Right forelimb (tissue), 1 donor: ENCODE measurements around the gene NANP.
"Not testable (repeated sequence)": the region's sequence is repeated elsewhere in the genome, so short reads cannot be mapped to it uniquely, and the experiment has no call there.

ENCODE experiments used
- DNase-seq: peaks from one replicate; pipeline ENCODE4 v3.0.0-alpha.2; 2018

Gene NANP

GRCh38 chr20:25623736-25624499 lies at the start of gene NANP:
TSS of gene NANP (minus strand) at chr20:25624014. CDS start at chr20:25623948, 66 bp downstream.
- DNase-seq = peak; percentile 96

GRCh38 chr20:25672659-25673235 lies 48.9 kb upstream of the NANP start:
- no peak for DNase-seq

GRCh38 chr20:25669826-25670422 lies 46.1 kb upstream of the NANP start:
- DNase-seq = no peak

GRCh38 chr20:25668446-25668845 lies 44.6 kb upstream of the NANP start:
- no peak for DNase-seq

- no peak for DNase-seq
Observed at GRCh38 chr20:25659999-25660398, 36.2 kb upstream of the NANP start.

GRCh38 chr20:25654487-25654886 lies 30.7 kb upstream of the NANP start:
- DNase-seq = no peak

- not testable (repeated sequence) for DNase-seq
Observed at GRCh38 chr20:25652866-25653265, 29.1 kb upstream of the NANP start.

GRCh38 chr20:25644814-25645213 lies 21.0 kb upstream of the NANP start:
- DNase-seq = no peak

GRCh38 chr20:25643716-25644115 lies 19.9 kb upstream of the NANP start:
- DNase-seq = no peak

GRCh38 chr20:25637247-25637646 lies 13.4 kb upstream of the NANP start:
- no peak for DNase-seq

GRCh38 chr20:25632940-25633790 lies 9.4 kb upstream of the NANP start:
- DNase-seq = no peak

GRCh38 chr20:25630615-25631014 lies 6.8 kb upstream of the NANP start:
- DNase-seq = not testable (repeated sequence)

- no peak for DNase-seq
Observed at GRCh38 chr20:25629816-25630499, 6.1 kb upstream of the NANP start.

GRCh38 chr20:25626779-25627178 lies 3.0 kb upstream of the NANP start:
- no peak for DNase-seq

- no peak for DNase-seq
Observed at GRCh38 chr20:25624500-25624939, 706 bp upstream of the NANP start.

- DNase-seq = peak; percentile 66
Observed at GRCh38 chr20:25623225-25623735, 534 bp downstream of the NANP start.

GRCh38 chr20:25622450-25623224 lies 1.2 kb downstream of the NANP start:
- no peak for DNase-seq

- no peak for DNase-seq
Observed at GRCh38 chr20:25622049-25622448, 1.8 kb downstream of the NANP start.

- no peak for DNase-seq
Observed at GRCh38 chr20:25619514-25619913, 4.3 kb downstream of the NANP start.

GRCh38 chr20:25608774-25609173 lies 15.0 kb downstream of the NANP start:
- no peak for DNase-seq

GRCh38 chr20:25606094-25606695 lies 17.6 kb downstream of the NANP start:
- no peak for DNase-seq
